T-helper 1 cell (primary cell): ENCODE measurements around the gene SESN1.

Experiments used
- DNase-seq, 5 donors: peaks; one replicate each; pipeline ENCODE4 v3.0.0-alpha.2; 2012 to 2020

Gene SESN1

GRCh38 chr6:109058620-109059019 is 36.0 kb downstream of the SESN1 start:
- DNase-seq: no peak

GRCh38 chr6:109056661-109057060 is 38.0 kb downstream of the SESN1 start:
- DNase-seq: no peak

GRCh38 chr6:109055771-109056235 is 38.8 kb downstream of the SESN1 start:
- no peak for DNase-seq

- no peak for DNase-seq
These were observed 41.3 kb downstream of the SESN1 start for GRCh38 chr6:109053336-109053735.

GRCh38 chr6:109052852-109053251 is 41.8 kb downstream of the SESN1 start:
- DNase-seq: no peak

- no peak for DNase-seq
These were observed 42.5 kb downstream of the SESN1 start for GRCh38 chr6:109052018-109052651.

- DNase-seq: no peak
These were observed 43.2 kb downstream of the SESN1 start for GRCh38 chr6:109051301-109052017.

- no peak for DNase-seq
These were observed 44.1 kb downstream of the SESN1 start for GRCh38 chr6:109050447-109051102.

- no peak for DNase-seq
These were observed 44.6 kb downstream of the SESN1 start for GRCh38 chr6:109050012-109050411.

GRCh38 chr6:109048670-109049415 is 45.8 kb downstream of the SESN1 start:
- no peak for DNase-seq

GRCh38 chr6:109048176-109048575 is 46.5 kb downstream of the SESN1 start:
- DNase-seq: no peak

- no peak for DNase-seq
These were observed 49.2 kb downstream of the SESN1 start for GRCh38 chr6:109045493-109045892.

GRCh38 chr6:109039795-109040194 is 54.9 kb downstream of the SESN1 start:
- no peak for DNase-seq

- no peak for DNase-seq
These were observed 55.7 kb downstream of the SESN1 start for GRCh38 chr6:109038837-109039398.

GRCh38 chr6:109036574-109037294 is 57.9 kb downstream of the SESN1 start:
- DNase-seq: no peak

- no peak for DNase-seq
These were observed 60.1 kb downstream of the SESN1 start for GRCh38 chr6:109034526-109034925.

GRCh38 chr6:109033655-109034054 is 61.0 kb downstream of the SESN1 start:
- no peak for DNase-seq

- no peak for DNase-seq
These were observed 63.2 kb downstream of the SESN1 start for GRCh38 chr6:109031416-109031815.

- DNase-seq: no peak
These were observed 65.3 kb downstream of the SESN1 start for GRCh38 chr6:109029313-109029712.

- no peak for DNase-seq
These were observed 66.2 kb downstream of the SESN1 start for GRCh38 chr6:109028439-109028838.

GRCh38 chr6:109027964-109028363 is 66.7 kb downstream of the SESN1 start:
- DNase-seq: no peak

GRCh38 chr6:109025639-109026038 is 69.0 kb downstream of the SESN1 start:
- no peak for DNase-seq
